Thyroid gland (tissue), 4 donors: ENCODE data around the gene LSAMP.

Source experiments
- POLR2A ChIP-seq, 2 donors: fragments of 450-650 bp; IDR thresholded peaks; one replicate each; pipeline ENCODE4 v1.6.1; 2017; ENCODE audit warnings: antibody characterized with exemption in 2 of 2, mild to moderate bottlenecking in 2 of 2, moderate library complexity in 1 of 2
- TF ChIP-seq, protein P1 (sequence below), 6 experiments: fragments of 200-600 bp in 3 of 6; fragments of 450-650 bp in 3 of 6; sonication (generic) in 3 of 6; IDR thresholded peaks; one replicate each; pipeline ENCODE4 v1.5.1; 2016 to 2019; ENCODE audit warnings: antibody characterized with exemption in 6 of 6, mild to moderate bottlenecking in 2 of 6, inconsistent platforms in 1 of 6, moderate library complexity in 1 of 6

DNA sequence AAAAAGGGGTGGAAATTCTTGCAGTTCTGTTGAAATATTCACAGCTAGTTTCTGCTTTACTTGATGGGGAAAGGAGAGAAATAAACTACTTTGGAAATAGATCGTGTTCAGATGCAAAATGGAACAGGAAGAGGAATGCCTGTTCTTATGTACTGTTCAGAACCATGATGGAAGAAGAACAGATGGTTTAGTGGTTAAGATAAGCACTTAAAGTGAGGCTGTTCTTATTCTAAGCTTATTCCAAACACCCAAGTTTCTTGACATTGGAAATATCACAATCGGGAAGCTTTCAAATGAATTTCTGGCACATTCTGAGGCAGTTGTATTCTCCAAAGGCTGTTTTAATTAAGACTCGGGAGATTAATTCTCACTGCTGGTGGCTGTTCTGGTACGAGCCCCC is 228.5 kb downstream of the LSAMP start:
- TF ChIP-seq, protein P1, sequence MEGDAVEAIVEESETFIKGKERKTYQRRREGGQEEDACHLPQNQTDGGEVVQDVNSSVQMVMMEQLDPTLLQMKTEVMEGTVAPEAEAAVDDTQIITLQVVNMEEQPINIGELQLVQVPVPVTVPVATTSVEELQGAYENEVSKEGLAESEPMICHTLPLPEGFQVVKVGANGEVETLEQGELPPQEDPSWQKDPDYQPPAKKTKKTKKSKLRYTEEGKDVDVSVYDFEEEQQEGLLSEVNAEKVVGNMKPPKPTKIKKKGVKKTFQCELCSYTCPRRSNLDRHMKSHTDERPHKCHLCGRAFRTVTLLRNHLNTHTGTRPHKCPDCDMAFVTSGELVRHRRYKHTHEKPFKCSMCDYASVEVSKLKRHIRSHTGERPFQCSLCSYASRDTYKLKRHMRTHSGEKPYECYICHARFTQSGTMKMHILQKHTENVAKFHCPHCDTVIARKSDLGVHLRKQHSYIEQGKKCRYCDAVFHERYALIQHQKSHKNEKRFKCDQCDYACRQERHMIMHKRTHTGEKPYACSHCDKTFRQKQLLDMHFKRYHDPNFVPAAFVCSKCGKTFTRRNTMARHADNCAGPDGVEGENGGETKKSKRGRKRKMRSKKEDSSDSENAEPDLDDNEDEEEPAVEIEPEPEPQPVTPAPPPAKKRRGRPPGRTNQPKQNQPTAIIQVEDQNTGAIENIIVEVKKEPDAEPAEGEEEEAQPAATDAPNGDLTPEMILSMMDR (IDR thresholded peaks at IDR 0.05), result no peak
- TF ChIP-seq POLR2A (IDR thresholded peaks at IDR 0.05), result no peak
